ENCODE measurements around the gene TNRC6C. TPM values are rescaled to one million over a fixed set of nuclear protein-coding genes. Genes with fewer than 3 reads are reported as not detected.

TNRC6C gene
- total RNA-seq, 4 donors from 2014 or later, result 2.6 to 10.9 (median 4.7) TPM

GRCh38 chr17:78014646-78015045 is 56.1 kb downstream of the TNRC6C start:
- DNase-seq, result no peak
- intact Hi-C loops (cut with DNase I), result loop anchor here (5.0 kb wide), 1 partner anchor 472 kb away; no protein-coding TSS in a partner anchor
- Histone ChIP-seq H3K36me3 (peaks cover 0 to 31% (median 0%) of the 10 kb centered on the region in 3 donors), H3K27me3 (no peaks in the 10 kb centered on the region), H3K4me1 (peaks cover 0 to 9% (median 0%) of the 10 kb centered on the region in 3 donors), H3K4me3 (no peak overlapping the region), H3K9me3 (no peaks in the 10 kb centered on the region), H3K27ac (no peak overlapping the region)
- WGBS, 2 donors, result 64 to 65% methylated on average over 5 of the region's 5 CpGs
- TF ChIP-seq, protein P1, sequence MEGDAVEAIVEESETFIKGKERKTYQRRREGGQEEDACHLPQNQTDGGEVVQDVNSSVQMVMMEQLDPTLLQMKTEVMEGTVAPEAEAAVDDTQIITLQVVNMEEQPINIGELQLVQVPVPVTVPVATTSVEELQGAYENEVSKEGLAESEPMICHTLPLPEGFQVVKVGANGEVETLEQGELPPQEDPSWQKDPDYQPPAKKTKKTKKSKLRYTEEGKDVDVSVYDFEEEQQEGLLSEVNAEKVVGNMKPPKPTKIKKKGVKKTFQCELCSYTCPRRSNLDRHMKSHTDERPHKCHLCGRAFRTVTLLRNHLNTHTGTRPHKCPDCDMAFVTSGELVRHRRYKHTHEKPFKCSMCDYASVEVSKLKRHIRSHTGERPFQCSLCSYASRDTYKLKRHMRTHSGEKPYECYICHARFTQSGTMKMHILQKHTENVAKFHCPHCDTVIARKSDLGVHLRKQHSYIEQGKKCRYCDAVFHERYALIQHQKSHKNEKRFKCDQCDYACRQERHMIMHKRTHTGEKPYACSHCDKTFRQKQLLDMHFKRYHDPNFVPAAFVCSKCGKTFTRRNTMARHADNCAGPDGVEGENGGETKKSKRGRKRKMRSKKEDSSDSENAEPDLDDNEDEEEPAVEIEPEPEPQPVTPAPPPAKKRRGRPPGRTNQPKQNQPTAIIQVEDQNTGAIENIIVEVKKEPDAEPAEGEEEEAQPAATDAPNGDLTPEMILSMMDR (IDR thresholded peaks at IDR 0.05), result no peak
- TF ChIP-seq POLR2A (IDR thresholded peaks at IDR 0.05), result no peak

- WGBS, 2 donors, result 88 to 100% methylated on average over 1 of the region's 1 CpG
Observed at GRCh38 chr17:78016852-78017251, 58.3 kb downstream of the TNRC6C start.

GRCh38 chr17:78019367-78019975 is 61.0 kb downstream of the TNRC6C start:
- no peak for DNase-seq
- Histone ChIP-seq H3K27ac (no peak overlapping the region), H3K9me3 (no peaks in the 10 kb centered on the region), H3K27me3 (no peaks in the 10 kb centered on the region), H3K4me3 (no peak overlapping the region), H3K4me1 (peaks cover 0 to 18% (median 8%) of the 10 kb centered on the region in 3 donors), H3K36me3 (peaks cover 0 to 11% (median 0%) of the 10 kb centered on the region in 3 donors)
- intact Hi-C loops (cut with DNase I), result no loop called here
- no peak for TF ChIP-seq POLR2A (IDR thresholded peaks at IDR 0.05)
- TF ChIP-seq, protein P1 (IDR thresholded peaks at IDR 0.05), result peak in 5 of 6 experiments; percentile 42 to 71 (median 65)

More at GRCh38 chr17:78016852-78017251, 58.3 kb downstream of the TNRC6C start:
- intact Hi-C loops (cut with DNase I), result no loop called here
- Histone ChIP-seq H3K4me3 (no peak overlapping the region), H3K36me3 (peaks cover 0 to 19% (median 0%) of the 10 kb centered on the region in 3 donors), H3K9me3 (no peaks in the 10 kb centered on the region), H3K4me1 (peaks cover 0 to 25% (median 8%) of the 10 kb centered on the region in 3 donors), H3K27me3 (no peaks in the 10 kb centered on the region), H3K27ac (no peak overlapping the region)
- no peak for DNase-seq
- no peak for TF ChIP-seq POLR2A (IDR thresholded peaks at IDR 0.05)
- TF ChIP-seq, protein P1 (IDR thresholded peaks at IDR 0.05), result no peak

DNA sequence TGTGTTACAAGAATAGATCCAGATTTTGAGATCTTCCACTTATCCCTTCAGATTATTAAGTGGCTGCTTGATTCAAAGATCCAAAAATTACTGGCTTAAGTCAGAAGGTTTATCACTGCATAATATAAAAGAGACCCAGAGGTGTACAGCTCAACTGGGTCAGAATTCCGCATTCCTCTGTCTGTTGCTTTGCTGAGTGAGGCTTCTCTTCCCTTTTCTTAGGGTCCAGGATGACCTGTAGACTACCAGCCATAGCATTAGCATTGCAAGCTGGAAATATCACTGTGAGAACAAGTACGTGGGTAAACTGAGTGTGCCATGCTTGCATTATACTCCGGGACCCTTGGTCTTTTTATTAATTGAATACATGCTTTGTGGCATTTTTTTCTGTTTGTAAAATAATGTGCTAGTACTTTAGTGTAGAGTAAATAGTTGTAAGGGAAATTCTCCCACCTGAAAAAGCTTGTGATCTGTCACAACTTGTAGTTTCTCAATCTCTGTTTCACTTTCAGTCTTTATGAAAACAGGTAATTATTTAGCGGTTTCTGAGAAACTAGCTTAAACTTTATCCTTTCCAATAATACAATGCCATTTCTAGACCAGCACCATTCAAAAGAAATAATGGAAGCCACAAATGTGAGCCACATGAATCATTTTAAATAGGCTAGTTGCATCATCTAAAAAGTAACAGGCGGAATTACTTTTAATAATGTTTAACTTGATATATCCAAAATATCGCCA is 61.6 kb downstream of the TNRC6C start:
- WGBS, 2 donors, result 45 to 49% methylated on average over 6 of the region's 6 CpGs

More for the DNA sequence above, 61.6 kb downstream of the TNRC6C start:
- intact Hi-C loops (cut with DNase I), result no loop called here
- Histone ChIP-seq H3K4me3 (no peak overlapping the region), H3K27ac (no peak overlapping the region), H3K4me1 (peaks cover 0 to 24% (median 10%) of the 10 kb centered on the region in 3 donors), H3K9me3 (no peaks in the 10 kb centered on the region), H3K27me3 (no peaks in the 10 kb centered on the region), H3K36me3 (peaks cover 0 to 11% (median 0%) of the 10 kb centered on the region in 3 donors)
- TF ChIP-seq POLR2A (IDR thresholded peaks at IDR 0.05), result no peak
- TF ChIP-seq, protein P1 (IDR thresholded peaks at IDR 0.05), result no peak
- no peak for DNase-seq
